ENCODE measurements around the gene HDAC9.

DNA sequence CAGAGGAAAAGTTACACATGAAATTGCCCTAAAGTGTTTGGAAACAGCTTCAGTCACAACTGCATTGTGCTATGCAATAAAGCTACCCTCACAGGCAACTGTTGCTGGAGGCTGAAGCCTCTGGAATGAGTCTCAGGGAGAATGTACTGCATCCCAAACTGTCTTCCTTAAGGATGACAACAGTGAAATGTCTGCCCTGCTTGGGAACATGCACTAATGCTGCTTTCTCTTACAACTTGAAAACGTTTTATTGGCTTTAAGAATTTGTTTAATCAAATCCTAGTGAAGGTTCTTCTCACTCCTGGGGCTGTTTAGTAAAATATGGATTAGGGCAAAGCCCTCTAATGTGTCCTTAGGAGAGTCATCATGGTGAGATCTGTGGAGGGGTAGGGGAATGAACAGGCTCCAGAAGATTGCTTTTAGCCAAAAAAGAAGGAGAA, 406.5 kb downstream of the HDAC9 start:
- TF ChIP-seq, protein P1, sequence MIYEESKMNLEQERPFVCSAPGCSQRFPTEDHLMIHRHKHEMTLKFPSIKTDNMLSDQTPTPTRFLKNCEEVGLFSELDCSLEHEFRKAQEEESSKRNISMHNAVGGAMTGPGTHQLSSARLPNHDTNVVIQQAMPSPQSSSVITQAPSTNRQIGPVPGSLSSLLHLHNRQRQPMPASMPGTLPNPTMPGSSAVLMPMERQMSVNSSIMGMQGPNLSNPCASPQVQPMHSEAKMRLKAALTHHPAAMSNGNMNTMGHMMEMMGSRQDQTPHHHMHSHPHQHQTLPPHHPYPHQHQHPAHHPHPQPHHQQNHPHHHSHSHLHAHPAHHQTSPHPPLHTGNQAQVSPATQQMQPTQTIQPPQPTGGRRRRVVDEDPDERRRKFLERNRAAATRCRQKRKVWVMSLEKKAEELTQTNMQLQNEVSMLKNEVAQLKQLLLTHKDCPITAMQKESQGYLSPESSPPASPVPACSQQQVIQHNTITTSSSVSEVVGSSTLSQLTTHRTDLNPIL (CRISPR knock-in tag; IDR thresholded peaks at IDR 0.05; ENCODE audit: low read depth), result no peak
- TF ChIP-seq, protein P2, sequence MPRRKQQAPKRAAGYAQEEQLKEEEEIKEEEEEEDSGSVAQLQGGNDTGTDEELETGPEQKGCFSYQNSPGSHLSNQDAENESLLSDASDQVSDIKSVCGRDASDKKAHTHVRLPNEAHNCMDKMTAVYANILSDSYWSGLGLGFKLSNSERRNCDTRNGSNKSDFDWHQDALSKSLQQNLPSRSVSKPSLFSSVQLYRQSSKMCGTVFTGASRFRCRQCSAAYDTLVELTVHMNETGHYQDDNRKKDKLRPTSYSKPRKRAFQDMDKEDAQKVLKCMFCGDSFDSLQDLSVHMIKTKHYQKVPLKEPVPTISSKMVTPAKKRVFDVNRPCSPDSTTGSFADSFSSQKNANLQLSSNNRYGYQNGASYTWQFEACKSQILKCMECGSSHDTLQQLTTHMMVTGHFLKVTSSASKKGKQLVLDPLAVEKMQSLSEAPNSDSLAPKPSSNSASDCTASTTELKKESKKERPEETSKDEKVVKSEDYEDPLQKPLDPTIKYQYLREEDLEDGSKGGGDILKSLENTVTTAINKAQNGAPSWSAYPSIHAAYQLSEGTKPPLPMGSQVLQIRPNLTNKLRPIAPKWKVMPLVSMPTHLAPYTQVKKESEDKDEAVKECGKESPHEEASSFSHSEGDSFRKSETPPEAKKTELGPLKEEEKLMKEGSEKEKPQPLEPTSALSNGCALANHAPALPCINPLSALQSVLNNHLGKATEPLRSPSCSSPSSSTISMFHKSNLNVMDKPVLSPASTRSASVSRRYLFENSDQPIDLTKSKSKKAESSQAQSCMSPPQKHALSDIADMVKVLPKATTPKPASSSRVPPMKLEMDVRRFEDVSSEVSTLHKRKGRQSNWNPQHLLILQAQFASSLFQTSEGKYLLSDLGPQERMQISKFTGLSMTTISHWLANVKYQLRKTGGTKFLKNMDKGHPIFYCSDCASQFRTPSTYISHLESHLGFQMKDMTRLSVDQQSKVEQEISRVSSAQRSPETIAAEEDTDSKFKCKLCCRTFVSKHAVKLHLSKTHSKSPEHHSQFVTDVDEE (CRISPR knock-in tag; IDR thresholded peaks at IDR 0.05), result no peak
- TF ChIP-seq ZNF70 (CRISPR knock-in tag; IDR thresholded peaks at IDR 0.05), result no peak
- no peak for TF ChIP-seq ZNF565 (CRISPR knock-in tag; conservative IDR thresholded peaks at IDR 0.05; ENCODE audit: low read depth)

Data from SK-N-SH treated with all-trans-retinoic acid at 6 μM for 48 hours (cell line).